HL-60/S4 treated with phorbol 12-myristate 13-acetate at 8.2 ng/mL for 4 days and 3 days (cell line): ENCODE measurements around the gene PPP2R5C.

Experiments used
- in situ Hi-C: fragments of 300-500 bp; cut with MboI; formaldehyde crosslinking; loops from 2 replicates; pipeline ENCODE4 v1.15.0; 2022; ENCODE audit warnings: low sequenced_read_pairs

PPP2R5C gene

DNA sequence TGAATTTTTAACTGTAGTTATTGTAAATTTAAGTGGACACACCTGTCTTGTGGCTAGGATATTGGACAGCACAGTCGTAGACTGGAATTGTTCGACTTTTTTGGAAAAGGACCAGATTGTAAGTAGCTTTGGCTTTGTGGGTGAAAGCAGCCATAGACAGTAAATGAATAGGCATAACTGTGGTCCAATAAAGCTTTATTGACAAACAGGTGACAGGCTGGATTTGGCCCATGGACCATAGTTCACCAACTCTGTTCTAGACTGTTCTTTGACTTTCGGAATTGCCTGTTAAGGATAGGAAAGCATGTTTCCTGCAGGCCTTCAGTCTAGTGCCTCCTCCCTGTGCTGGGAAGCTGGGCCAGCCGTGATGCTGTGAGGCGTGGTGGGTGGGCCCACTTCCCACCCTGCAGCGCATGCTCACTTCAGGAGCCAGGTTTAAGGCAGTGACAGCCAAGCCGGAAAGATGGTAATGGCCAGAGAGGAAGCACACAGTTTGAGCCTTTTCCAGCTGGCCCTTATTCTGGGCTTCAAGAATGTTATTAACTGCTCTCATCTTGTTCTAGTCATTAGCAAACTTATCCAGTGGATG is 51.8 kb downstream of the PPP2R5C start:
- in situ Hi-C loops: no loop called here

DNA sequence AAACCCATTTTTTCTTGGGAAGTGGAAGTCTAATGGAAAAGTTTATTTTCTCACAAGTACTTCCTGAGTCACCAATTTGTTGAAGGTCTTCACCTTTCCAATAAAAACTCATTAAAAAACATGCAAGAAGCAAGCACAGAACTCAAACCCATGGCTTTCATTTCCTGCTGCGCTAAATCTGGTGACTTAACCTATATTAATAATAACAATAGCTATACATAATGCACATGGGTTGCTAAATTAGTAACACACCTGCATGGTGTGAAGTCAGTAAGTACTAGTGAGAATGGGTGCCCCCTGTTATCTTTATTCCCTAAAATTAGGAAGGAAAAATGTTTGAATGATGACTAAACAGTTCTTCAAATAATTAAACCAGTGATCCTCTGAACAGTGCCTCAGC is 52.3 kb downstream of the PPP2R5C start:
- in situ Hi-C loops: no loop called here

DNA sequence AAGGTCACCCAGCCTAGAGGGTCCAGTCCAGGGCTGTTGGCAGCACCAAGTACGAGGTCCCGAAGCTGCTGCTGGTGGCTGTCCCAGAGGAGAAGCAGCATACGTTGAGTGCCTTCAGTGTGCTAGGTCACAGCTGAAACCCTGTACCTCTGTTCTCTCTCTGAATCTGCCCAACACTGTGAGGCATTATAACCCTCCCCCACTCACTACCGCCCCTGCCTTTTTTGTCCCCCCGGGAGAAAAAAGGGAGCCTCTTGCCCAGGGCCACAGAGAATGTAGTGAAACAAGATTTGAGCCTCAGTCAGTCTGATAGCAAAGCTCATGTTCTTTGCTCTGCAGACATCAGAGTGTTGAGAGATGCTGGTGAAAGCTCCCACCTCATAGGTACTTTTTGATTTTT is 53.4 kb downstream of the PPP2R5C start:
- in situ Hi-C loops: no loop called here

DNA sequence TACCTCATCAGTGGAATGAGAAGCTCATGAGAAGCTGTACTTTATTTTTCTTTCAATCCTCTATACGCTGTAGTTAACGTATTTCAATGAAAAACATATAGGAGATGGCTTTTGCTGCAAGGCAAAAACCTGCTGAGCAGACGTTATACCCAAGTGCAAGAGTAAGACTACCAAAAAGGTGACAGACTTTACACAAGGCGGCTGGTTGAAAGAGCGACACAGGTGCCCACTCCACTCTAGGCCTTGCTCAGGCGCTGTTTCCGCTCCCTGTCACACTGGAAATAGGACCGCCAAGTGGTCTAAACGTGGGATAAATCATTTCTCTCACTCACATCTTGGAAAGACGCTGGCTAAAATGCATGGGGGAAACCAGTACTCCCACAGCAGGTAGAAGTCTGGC is 54.5 kb downstream of the PPP2R5C start:
- in situ Hi-C loops: no loop called here

DNA sequence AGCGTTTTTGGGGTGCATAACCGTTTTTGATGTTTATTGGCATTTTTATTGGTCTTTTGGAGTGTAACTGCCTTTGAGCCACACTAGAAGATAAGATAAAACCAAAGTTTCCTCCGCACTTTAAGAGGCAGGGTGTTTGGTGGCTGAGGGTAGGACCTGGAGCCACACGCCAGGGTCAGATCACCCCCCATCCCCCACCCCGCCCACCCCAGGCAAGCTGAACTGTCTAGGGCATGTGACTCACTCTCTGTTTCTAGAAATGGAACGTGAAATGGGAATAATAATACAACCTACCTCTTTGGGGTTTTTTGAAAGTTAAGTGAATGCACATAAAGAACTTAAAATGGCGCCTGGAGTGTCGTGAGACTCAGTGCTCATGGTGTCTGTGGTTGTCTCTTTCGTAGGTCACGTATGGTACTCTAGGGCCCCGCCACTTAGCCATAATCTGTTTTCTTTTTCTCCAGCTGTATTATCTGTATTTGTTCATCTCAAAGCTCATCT is 56.0 kb downstream of the PPP2R5C start:
- in situ Hi-C loops: no loop called here

DNA sequence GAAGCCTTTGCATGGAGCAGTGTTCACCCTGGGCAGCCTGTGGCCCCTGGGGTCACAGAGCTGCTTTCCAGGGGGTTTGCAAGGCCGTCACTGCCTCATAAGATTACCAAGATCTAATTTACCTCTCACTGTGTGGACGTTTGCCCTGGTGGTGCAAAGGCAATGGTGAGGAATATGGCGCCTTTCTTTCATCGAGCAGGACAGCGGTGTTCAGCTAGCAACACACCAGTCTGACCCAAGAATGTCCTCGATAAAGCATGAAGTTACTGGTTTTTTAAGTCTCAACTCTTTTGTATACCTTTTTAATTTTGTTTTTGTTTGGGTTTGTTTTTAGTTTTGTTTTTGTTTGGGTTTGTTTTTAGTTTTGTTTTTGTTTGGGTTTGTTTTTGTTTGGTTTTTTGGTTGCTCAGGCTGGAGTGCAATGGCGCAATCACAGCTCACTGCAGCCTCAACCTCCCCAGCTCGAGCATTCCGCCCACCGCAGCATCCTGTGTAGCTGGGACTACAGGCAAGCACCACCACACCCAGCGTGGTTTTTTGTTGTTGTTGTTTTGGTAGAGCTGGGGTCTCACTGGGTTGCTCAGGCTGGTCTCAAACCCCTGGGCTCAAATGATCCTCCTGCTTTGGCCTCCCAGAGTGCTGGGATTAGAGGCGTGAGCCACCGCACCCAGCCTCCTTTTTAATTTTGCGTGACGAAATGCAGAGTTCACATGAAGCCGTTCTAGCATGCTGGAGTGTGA is 57.9 kb downstream of the PPP2R5C start:
- in situ Hi-C loops: no loop called here

DNA sequence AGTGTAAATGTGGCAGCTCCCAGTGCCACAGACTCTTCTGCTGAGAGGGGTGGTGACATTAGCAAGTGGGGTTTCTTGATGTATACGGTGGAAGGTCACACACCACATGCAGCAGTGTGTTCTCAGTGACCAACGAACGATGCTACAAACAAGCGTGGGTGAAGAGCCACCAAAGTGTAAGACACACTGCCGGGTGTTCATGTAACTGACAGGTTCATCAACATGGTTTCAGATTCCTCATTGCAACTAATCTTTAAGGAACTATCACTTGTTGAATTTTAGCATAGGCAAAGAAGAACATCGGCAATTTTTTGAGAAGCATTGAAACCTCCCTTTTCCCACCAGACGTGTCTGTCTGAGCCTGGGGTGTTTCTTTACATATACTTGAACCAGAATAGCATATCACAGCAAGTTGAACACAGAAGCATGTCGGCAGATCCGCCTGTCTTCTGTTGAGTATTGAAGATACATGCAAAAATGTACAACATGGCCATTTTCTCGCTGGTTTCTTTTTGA is 58.8 kb downstream of the PPP2R5C start:
- in situ Hi-C loops: no loop called here

DNA sequence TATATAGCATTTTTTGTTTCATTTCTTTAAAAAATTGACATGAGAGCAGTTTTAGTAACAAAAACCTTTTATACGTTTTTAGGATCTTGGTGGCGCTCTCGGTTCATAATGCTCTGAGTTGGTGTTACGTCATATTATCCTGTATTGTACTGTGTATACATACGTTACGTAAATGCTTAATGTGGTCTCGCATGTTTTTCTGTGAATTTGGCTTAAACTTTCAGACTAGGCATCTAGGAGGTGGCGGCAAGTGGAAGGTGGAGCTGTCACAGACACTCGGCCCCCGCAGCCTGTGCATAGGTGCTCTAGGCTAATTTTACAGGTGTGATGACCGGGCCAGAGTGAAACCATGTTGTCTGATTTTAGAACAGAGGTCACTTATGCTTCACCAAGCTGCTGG is 60.0 kb downstream of the PPP2R5C start:
- in situ Hi-C loops: no loop called here

DNA sequence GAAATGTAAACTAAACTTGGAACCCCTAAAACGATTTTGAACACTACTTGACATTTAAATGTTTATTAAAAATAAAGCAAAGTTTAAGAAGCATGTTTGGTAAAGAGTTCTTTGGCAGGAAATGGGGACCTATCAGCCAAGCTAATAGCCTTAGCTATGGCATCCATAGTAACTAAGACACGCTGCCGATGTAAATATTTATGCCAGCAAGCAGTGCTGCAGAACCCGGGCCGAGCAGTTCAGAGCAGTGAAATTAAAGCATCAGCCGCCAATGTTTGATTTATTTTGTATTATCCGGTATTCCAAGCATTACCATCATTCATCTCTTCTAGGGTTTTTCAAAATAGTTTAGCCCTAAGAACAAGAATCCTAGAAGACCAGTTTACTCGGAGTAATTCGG is 61.6 kb downstream of the PPP2R5C start:
- in situ Hi-C loops: no loop called here

DNA sequence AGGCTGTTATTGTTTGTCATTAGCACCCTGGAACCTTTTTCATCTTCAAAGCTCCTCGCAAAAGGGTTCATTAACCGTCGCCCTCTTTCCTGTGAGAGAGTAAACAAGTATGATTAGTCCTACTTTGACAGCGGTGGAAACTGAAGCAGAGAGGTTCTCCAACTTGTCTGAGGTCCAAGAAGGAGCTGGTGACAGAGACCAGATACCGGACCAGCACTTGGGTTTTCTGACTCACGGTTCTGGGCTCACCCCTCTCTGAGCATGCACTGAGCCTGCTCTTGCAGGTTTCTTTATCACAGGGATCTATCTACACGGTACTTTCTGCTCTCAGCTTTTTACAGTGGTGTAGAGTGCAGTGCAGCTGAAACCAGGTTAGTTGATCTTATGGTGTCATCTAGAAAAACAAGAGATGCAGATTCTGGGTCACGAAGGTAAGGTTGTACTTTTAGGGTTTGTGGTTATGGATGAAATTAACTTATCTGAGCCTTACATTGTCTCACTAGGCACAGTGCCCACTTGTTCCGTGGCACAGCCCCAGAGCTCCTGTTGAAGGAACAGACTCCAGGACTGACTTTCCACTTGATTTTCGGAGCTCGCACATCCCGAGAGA is 62.1 kb downstream of the PPP2R5C start:
- in situ Hi-C loops: no loop called here

DNA sequence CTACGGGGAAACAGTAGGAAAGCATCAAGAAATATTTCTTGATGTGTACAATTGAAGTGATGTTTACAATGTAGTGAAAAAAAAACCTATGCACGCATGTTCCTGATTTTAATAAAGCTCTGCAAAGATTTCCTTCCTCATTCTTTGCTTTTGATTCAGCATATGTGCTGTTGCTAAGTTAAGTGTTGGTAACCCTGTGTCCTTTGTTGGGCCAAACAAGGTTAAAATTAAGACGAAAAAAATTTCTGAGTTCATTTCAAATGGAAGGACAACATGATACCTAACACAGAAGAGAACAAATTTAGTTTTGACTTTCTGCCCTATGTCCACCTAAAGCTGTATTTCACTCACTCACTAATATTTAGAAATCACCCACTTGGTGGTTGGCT is 62.8 kb downstream of the PPP2R5C start:
- in situ Hi-C loops: no loop called here

DNA sequence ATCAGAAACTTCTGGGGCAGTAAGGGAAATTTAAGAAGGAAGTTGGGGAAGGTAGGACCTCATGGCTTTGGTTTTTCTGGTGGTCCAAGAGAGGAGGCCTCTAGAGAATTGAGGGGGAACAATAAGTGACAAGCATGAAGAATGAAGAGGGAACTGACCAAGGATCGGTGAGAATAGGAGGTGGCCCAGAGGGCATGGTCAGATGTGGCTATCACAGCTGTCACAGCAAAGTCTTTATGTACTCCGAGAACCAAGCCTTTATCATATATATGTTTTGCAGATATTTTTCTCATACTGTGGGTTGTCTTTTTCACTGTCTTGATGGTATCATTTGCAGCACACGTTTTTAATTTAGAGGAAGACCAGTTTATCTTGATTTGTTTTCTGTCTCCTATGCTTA is 64.3 kb downstream of the PPP2R5C start:
- in situ Hi-C loops: no loop called here

DNA sequence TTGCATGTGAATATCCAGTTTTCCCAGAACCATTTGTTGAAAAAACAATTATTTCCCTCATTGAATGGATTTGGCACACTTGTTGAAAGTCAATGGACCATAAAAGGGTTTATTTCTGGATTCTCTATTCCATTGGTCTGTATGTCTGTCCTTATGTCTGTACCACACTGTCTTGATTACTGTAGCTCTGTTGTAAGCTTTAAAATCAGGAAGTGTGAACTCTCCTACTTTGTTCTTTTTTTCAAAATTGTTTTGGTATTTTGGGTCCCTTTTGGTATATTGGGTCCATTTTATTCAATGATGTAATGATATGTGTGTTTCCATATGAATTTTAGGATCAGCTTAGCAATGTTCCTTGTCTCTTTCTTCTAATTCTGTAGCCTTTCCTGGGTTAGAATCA is 64.8 kb downstream of the PPP2R5C start:
- in situ Hi-C loops: no loop called here

DNA sequence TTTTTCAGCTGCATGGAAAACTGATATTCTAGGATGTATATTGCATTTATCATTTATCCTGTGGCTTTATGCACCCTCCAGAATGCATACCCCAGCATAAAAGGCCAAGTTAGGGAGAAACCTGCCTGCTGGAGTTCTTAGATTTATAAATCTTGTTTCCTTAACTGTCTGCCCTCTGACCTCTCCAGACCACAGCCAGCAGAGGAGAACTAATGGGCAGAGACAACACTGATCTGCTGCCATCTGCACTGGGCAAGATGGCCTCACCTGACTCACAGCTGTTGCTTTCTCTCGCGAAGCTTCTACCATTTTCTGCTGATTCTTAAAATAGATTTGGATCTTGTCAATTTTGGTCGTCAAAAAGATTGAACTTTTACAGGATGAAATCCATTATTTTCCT is 65.8 kb downstream of the PPP2R5C start:
- in situ Hi-C loops: no loop called here

DNA sequence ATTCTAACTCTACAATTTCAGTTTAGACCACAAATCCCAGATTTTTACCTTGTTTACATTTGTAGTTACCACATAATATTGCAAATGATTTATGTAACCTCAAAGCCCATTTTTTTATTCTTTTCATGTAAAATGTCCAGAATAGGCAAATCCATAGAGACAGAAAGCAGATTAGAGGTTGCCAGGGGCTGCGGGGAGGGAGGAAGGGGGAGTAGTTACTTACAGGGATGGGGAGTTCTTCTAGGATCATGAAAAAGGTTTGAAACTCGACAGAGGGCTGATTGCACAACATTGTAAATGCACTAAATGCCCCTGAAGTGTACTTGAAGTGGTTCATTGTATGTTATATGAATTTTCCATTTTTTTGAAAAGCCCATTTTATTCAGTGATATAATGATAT is 66.5 kb downstream of the PPP2R5C start:
- in situ Hi-C loops: no loop called here

DNA sequence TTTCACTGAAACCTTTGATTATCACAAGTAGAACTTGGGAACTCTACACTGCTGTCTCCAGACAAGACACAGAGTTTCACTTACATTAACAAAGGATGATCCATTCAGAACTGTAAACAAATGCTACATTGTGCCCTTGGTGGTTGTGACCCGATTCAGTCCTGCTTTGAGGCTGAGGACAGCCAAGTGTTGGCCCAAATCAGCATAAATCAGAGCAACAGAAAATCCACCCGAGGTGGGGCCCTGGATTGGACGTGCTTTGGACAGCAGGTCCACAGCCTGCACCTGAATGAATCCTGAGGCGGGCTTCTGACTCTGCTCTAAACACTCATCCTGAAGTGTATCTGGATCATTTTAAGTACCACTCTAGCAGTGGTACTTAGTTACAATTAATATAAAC is 68.8 kb downstream of the PPP2R5C start:
- in situ Hi-C loops: no loop called here

DNA sequence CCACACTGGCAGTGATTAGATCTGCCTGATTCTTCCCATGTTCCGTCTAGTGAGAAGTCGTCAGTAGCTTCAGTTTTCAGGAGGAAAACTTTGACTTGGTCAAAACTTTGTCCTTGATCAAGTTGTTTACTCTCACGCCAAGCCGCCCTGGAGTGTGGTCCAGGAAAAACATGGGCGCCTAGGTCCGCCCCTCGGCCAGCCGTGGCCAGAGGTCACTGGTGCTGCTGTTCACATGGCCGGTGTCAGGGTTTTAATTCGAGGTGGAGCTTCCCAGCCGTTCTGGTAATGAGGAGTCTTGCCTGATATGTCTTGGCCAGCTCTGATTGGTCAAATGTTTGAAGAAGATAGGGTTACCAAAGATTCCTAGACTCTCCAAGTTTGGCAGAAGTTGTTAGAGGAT is 71.5 kb downstream of the PPP2R5C start:
- in situ Hi-C loops: no loop called here

DNA sequence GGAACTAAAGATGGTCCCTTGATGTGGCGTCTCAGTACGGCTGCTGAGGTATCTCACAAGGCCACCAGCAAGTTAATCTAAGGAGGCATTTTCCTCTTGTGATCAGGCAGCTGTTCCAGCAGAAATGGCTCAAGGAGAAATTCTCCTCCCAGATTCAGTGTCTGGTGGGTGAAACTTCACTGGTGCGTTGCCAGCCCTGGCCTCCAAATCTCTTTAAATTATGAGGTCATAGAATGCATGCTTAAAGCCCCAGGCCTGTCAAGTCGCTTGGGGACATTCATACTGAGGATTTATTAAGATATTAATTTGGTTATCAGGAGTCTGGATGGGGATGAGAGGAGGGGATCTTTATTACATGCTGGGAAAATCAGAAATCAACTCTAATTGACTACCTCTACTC is 72.9 kb downstream of the PPP2R5C start:
- in situ Hi-C loops: no loop called here

DNA sequence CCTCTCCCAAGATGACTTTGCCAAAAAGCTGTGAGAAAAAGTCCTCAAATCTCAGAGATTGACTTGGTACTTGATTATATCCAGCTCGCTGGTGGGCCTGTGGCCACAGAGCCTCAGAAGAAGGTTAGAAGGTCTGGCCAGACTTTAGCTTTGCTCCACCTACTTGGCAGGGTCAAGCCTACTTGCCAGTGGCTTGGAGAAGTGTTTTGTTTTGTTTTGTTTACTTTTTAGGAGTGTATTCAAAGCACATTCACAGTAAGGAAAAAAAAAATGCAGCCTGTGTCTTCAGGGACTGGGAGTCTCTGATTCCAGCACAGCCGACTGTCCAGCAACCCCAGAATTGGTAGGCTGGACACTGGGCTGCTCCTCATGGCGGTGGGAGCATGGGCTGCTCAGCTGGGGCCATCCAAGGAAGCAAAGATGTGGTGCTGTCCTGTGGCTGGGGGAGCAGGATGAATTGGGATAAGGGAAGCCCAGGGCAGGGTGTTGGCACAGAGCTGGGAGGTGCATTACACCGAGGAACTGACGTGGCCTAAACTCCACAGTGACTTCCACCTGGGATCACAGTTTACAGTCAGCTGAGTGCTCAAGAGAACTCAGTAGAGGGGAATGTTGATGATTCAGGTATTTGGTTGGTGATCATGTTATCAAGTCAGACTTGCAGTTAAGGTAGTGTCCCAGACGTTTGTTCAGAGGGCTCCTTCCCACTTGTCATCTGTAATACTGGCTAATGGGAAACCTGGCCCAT is 73.5 kb downstream of the PPP2R5C start:
- in situ Hi-C loops: no loop called here

DNA sequence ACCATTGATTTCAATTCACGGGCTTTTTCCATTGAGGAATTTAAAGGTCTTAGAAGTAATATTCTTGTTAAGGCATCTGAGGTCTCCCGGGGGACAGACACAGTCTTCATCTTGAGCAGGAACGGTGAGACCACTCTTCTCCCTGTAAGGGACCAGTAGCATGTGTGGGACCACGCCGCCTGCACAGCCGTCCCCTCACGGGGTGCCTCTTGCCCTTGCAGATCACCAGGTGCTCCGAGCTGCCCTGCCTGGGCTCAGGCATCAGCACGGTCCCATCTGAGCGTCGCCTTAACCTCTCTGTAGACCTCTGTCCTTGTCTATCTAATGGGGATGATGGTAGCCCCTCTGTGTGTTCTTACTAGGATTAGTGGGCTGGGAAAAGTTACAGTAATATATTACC is 74.1 kb downstream of the PPP2R5C start:
- in situ Hi-C loops: no loop called here

DNA sequence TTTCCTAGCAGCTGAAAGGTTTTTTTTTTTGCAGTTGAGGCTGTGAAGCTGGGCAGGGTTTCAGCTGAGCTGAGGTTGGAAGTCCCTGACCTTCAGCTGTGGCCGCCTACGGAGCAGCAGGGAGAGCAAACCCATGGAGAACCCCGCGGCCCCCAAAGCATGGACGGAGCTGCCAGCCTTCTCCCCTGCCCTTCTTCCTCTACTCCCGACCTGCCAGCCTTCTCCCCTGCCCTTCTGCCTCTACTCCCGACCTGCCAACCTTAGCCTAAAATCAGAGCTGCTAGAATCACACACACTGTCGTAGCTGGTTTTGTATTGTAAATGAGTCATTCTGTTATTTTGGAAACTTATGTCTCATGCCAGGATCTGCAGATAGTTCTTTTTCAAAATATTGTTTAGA is 74.6 kb downstream of the PPP2R5C start:
- in situ Hi-C loops: no loop called here
